ENCODE data around the gene DYDC1. TPM values are rescaled to one million over a fixed set of nuclear protein-coding genes. Genes with fewer than 3 reads are reported as not detected.

Gene DYDC1
- total RNA-seq, 2 experiments from 2014 or later: not detected

- peak in 2 of 14 experiments; percentile 10 for DNase-seq
Measured at GRCh38 chr10:80356989-80357850, 665 bp upstream of the DYDC1 start.

GRCh38 chr10:80351220-80351619, 5.3 kb downstream of the DYDC1 start:
- H3K36me3 Mint-ChIP-seq (ENCODE audit: low read depth): no peaks in the 10 kb centered on the region
- no peak for TF ChIP-seq CTCF (IDR thresholded peaks at IDR 0.05)
- Histone ChIP-seq H3K9me3 (ENCODE audit: control insufficient read depth in 1 of 2, insufficient read depth in 1 of 2, low read length in 2 of 2) (no peaks in the 10 kb centered on the region), H3K36me3 (ENCODE audit: insufficient read depth, low read length) (no peaks in the 10 kb centered on the region), H3K27me3 (ENCODE audit: control insufficient read depth in 1 of 2, insufficient read depth in 2 of 2, low read length in 2 of 2) (peaks cover 2 to 18% of the 10 kb centered on the region in 2 experiments), H3K4me1 (ENCODE audit: insufficient read depth, low read length) (no peaks in the 10 kb centered on the region), H3K4me3 (ENCODE audit: low read length) (no peak overlapping the region), H3K27ac (ENCODE audit: low read depth in 1 of 2, low read length in 2 of 2) (no peak overlapping the region)
- H3K27ac Mint-ChIP-seq: no peak overlapping the region
- POLR2A ChIA-PET: no interaction called here
- DNase-seq (no peak), ATAC-seq (ENCODE audit: poor library complexity) (no peak)
- H3K4me3 Mint-ChIP-seq: no peak overlapping the region
- peaks cover 42% of the 10 kb centered on the region for H3K27me3 Mint-ChIP-seq
- H3K9me3 Mint-ChIP-seq: no peaks in the 10 kb centered on the region
- intact Hi-C loops (cut with DNase I, micrococcal nuclease): no loop called here
- H3K4me1 Mint-ChIP-seq (ENCODE audit: low read depth): no peaks in the 10 kb centered on the region
- CTCF ChIA-PET: no interaction called here

More at GRCh38 chr10:80356989-80357850, 665 bp upstream of the DYDC1 start:
- no peaks in the 10 kb centered on the region for H3K36me3 Mint-ChIP-seq (ENCODE audit: low read depth)
- H3K4me1 ChIP-seq (ENCODE audit: insufficient read depth, low read length): peaks cover 9% of the 10 kb centered on the region
- ChIA-PET CTCF (no interaction called here), POLR2A (no interaction called here)
- H3K27ac Mint-ChIP-seq: no peak overlapping the region
- H3K36me3 ChIP-seq (ENCODE audit: insufficient read depth, low read length): no peaks in the 10 kb centered on the region
- peak; percentile 45 for ATAC-seq (ENCODE audit: poor library complexity)
- peaks cover 0 to 19% of the 10 kb centered on the region in 2 experiments for H3K9me3 ChIP-seq (ENCODE audit: control insufficient read depth in 1 of 2, insufficient read depth in 1 of 2, low read length in 2 of 2)
- H3K4me1 Mint-ChIP-seq (ENCODE audit: low read depth): no peaks in the 10 kb centered on the region
- peak overlapping the region; percentile 38 for H3K4me3 ChIP-seq (ENCODE audit: low read length)
- peaks cover 29% of the 10 kb centered on the region for H3K27me3 Mint-ChIP-seq
- no peaks in the 10 kb centered on the region for H3K9me3 Mint-ChIP-seq
- no peak overlapping the region for H3K27ac ChIP-seq (ENCODE audit: low read depth in 1 of 2, low read length in 2 of 2)
- TF ChIP-seq CTCF (IDR thresholded peaks at IDR 0.05): no peak
- peaks cover 15 to 21% of the 10 kb centered on the region in 2 experiments for H3K27me3 ChIP-seq (ENCODE audit: control insufficient read depth in 1 of 2, insufficient read depth in 2 of 2, low read length in 2 of 2)
- intact Hi-C loops (cut with DNase I, micrococcal nuclease): no loop called here
- peak overlapping the region; percentile 85 for H3K4me3 Mint-ChIP-seq

- POLR2A ChIA-PET: no interaction called here
- CTCF ChIA-PET: no interaction called here
Measured at GRCh38 chr10:80350251-80350650, 6.3 kb downstream of the DYDC1 start.

More at GRCh38 chr10:80350251-80350650, 6.3 kb downstream of the DYDC1 start:
- Histone ChIP-seq H3K9me3 (ENCODE audit: control insufficient read depth in 1 of 2, insufficient read depth in 1 of 2, low read length in 2 of 2) (no peaks in the 10 kb centered on the region), H3K4me3 (ENCODE audit: low read length) (no peak overlapping the region), H3K27ac (ENCODE audit: low read depth in 1 of 2, low read length in 2 of 2) (no peak overlapping the region), H3K4me1 (ENCODE audit: insufficient read depth, low read length) (no peaks in the 10 kb centered on the region), H3K36me3 (ENCODE audit: insufficient read depth, low read length) (no peaks in the 10 kb centered on the region), H3K27me3 (ENCODE audit: control insufficient read depth in 1 of 2, insufficient read depth in 2 of 2, low read length in 2 of 2) (peaks cover 2 to 11% of the 10 kb centered on the region in 2 experiments)
- ATAC-seq (ENCODE audit: poor library complexity) (no peak), DNase-seq (no peak)
- H3K27ac Mint-ChIP-seq: no peak overlapping the region
- no peaks in the 10 kb centered on the region for H3K36me3 Mint-ChIP-seq (ENCODE audit: low read depth)
- peaks cover 33% of the 10 kb centered on the region for H3K27me3 Mint-ChIP-seq
- no peak for TF ChIP-seq CTCF (IDR thresholded peaks at IDR 0.05)
- intact Hi-C loops (cut with DNase I, micrococcal nuclease): no loop called here
- H3K9me3 Mint-ChIP-seq: no peaks in the 10 kb centered on the region
- no peak overlapping the region for H3K4me3 Mint-ChIP-seq
- no peaks in the 10 kb centered on the region for H3K4me1 Mint-ChIP-seq (ENCODE audit: low read depth)
